Muscle layer of duodenum (tissue), 2 donors: ENCODE data around the gene TRIP4.

ENCODE experiments used
- H3K27ac ChIP-seq: one replicate; pipeline ENCODE4 v1.7.0; 2013; ENCODE audit warnings: mild to moderate bottlenecking, low read length
- H3K27me3 ChIP-seq: one replicate; pipeline ENCODE4 v1.7.0; 2013; ENCODE audit warnings: low read depth, mild to moderate bottlenecking, control low read depth, low read length
- H3K36me3 ChIP-seq, 2 donors: one replicate each; pipeline ENCODE4 v1.7.0; 2013; ENCODE audit warnings: low read length in 2 of 2, control low read depth in 1 of 2, mild to moderate bottlenecking in 1 of 2; ENCODE audit not compliant: insufficient read depth in 2 of 2, control insufficient read depth in 1 of 2
- H3K4me1 ChIP-seq, 2 donors: one replicate each; pipeline ENCODE4 v1.7.0; 2013; ENCODE audit warnings: low read length in 2 of 2, mild to moderate bottlenecking in 2 of 2, control low read depth in 1 of 2, moderate library complexity in 1 of 2; ENCODE audit not compliant: insufficient read depth in 2 of 2, control insufficient read depth in 1 of 2
- H3K4me3 ChIP-seq, 2 donors: one replicate each; pipeline ENCODE4 v1.7.0; 2013; ENCODE audit warnings: low read length in 2 of 2, low read depth in 1 of 2, mild to moderate bottlenecking in 1 of 2
- H3K9me3 ChIP-seq, 2 donors: one replicate each; pipeline ENCODE4 v1.7.0; 2013; ENCODE audit warnings: low read length in 2 of 2, control low read depth in 1 of 2, mild to moderate bottlenecking in 1 of 2; ENCODE audit not compliant: control insufficient read depth in 1 of 2
- donor health status: healthy.

The TRIP4 gene

GRCh38 chr15:64453689-64454037 lies 66.0 kb downstream of the TRIP4 start:
- no peak overlapping the region for H3K27ac ChIP-seq
- H3K9me3 ChIP-seq = no peaks in the 10 kb centered on the region
- no peak overlapping the region for H3K4me3 ChIP-seq
- peaks cover 5 to 40% of the 10 kb centered on the region in 2 donors for H3K4me1 ChIP-seq
- peaks cover 6% of the 10 kb centered on the region in 2 donors for H3K36me3 ChIP-seq
- no peaks in the 10 kb centered on the region for H3K27me3 ChIP-seq

GRCh38 chr15:64454282-64454681 lies 66.6 kb downstream of the TRIP4 start:
- Histone ChIP-seq H3K27ac (no peak overlapping the region), H3K27me3 (no peaks in the 10 kb centered on the region), H3K36me3 (peaks cover 4 to 6% of the 10 kb centered on the region in 2 donors), H3K9me3 (no peaks in the 10 kb centered on the region), H3K4me1 (peaks cover 5 to 43% of the 10 kb centered on the region in 2 donors), H3K4me3 (no peak overlapping the region)

GRCh38 chr15:64455961-64456371 lies 68.3 kb downstream of the TRIP4 start:
- no peak overlapping the region for H3K27ac ChIP-seq
- H3K4me3 ChIP-seq = no peak overlapping the region
- H3K4me1 ChIP-seq = peaks cover 5 to 50% of the 10 kb centered on the region in 2 donors
- no peaks in the 10 kb centered on the region for H3K36me3 ChIP-seq
- H3K27me3 ChIP-seq = no peaks in the 10 kb centered on the region
- H3K9me3 ChIP-seq = no peaks in the 10 kb centered on the region

GRCh38 chr15:64456634-64457108 lies 69.0 kb downstream of the TRIP4 start:
- Histone ChIP-seq H3K27ac (peak overlapping the region; percentile 34), H3K4me1 (peaks cover 5 to 51% of the 10 kb centered on the region in 2 donors), H3K27me3 (no peaks in the 10 kb centered on the region), H3K36me3 (no peaks in the 10 kb centered on the region), H3K9me3 (no peaks in the 10 kb centered on the region), H3K4me3 (no peak overlapping the region)

- no peaks in the 10 kb centered on the region for H3K27me3 ChIP-seq
- H3K4me1 ChIP-seq = peaks cover 23 to 56% of the 10 kb centered on the region in 2 donors
- H3K9me3 ChIP-seq = no peaks in the 10 kb centered on the region
- no peak overlapping the region for H3K4me3 ChIP-seq
- no peaks in the 10 kb centered on the region for H3K36me3 ChIP-seq
- H3K27ac ChIP-seq = no peak overlapping the region
Measured at GRCh38 chr15:64459066-64459781, 71.6 kb downstream of the TRIP4 start.

- Histone ChIP-seq H3K4me3 (peak within 1 kb of the TSS; percentile 55 to 74), H3K27me3 (no peaks in the 10 kb centered on the region), H3K4me1 (peaks cover 18 to 60% of the 10 kb centered on the region in 2 donors), H3K9me3 (no peaks in the 10 kb centered on the region), H3K36me3 (no peaks in the 10 kb centered on the region), H3K27ac (peak within 1 kb of the TSS; percentile 70)
Measured at GRCh38 chr15:64460206-64460723, 72.6 kb downstream of the TRIP4 start, which contains the start of gene ZNF609. Gene ZNF609 (plus strand): TSS chr15:64460578. CDS start chr15:64499420, 38,842 bp downstream.

GRCh38 chr15:64460724-64461720 lies 73.4 kb downstream of the TRIP4 start:
- Histone ChIP-seq H3K36me3 (no peaks in the 10 kb centered on the region), H3K4me1 (peaks cover 18 to 58% of the 10 kb centered on the region in 2 donors), H3K4me3 (peak overlapping the region; percentile 55 to 74), H3K27ac (peak overlapping the region; percentile 70), H3K27me3 (no peaks in the 10 kb centered on the region), H3K9me3 (no peaks in the 10 kb centered on the region)

- Histone ChIP-seq H3K36me3 (no peaks in the 10 kb centered on the region), H3K27me3 (no peaks in the 10 kb centered on the region), H3K4me1 (peaks cover 23 to 56% of the 10 kb centered on the region in 2 donors), H3K4me3 (peak overlapping the region; percentile 45 to 74), H3K9me3 (no peaks in the 10 kb centered on the region), H3K27ac (peak overlapping the region; percentile 70)
Measured at GRCh38 chr15:64461721-64462162, 74.1 kb downstream of the TRIP4 start.

GRCh38 chr15:64462492-64462891 lies 74.9 kb downstream of the TRIP4 start:
- no peaks in the 10 kb centered on the region for H3K36me3 ChIP-seq
- peaks cover 27 to 60% of the 10 kb centered on the region in 2 donors for H3K4me1 ChIP-seq
- H3K9me3 ChIP-seq = no peaks in the 10 kb centered on the region
- H3K27ac ChIP-seq = no peak overlapping the region
- H3K4me3 ChIP-seq = peak overlapping the region; percentile 45 to 74
- H3K27me3 ChIP-seq = no peaks in the 10 kb centered on the region

- H3K36me3 ChIP-seq = no peaks in the 10 kb centered on the region
- no peak overlapping the region for H3K27ac ChIP-seq
- no peaks in the 10 kb centered on the region for H3K27me3 ChIP-seq
Measured at GRCh38 chr15:64464276-64465005, 76.8 kb downstream of the TRIP4 start.

More at GRCh38 chr15:64464276-64465005, 76.8 kb downstream of the TRIP4 start:
- peaks cover 27 to 58% of the 10 kb centered on the region in 2 donors for H3K4me1 ChIP-seq
- H3K4me3 ChIP-seq = no peak overlapping the region
- H3K9me3 ChIP-seq = no peaks in the 10 kb centered on the region
